Fibroblast of skin of left quadriceps (primary cell): ENCODE results near the gene STIM2.
"Not testable (repeated sequence)": the region's sequence is repeated elsewhere in the genome, so short reads cannot be mapped to it uniquely, and the experiment has no call there.

Experiments
- DNase-seq, 2 experiments: peaks; one replicate each; pipeline ENCODE4 v3.0.0-alpha.2; 2013; ENCODE audit warnings: low read depth in 2 of 2

The STIM2 gene

GRCh38 chr4:27001398-27002164 lies 140.9 kb downstream of the STIM2 start:
- DNase-seq = no peak

- DNase-seq = peak; percentile 12 to 29
Measured at GRCh38 chr4:27003642-27004113, 143.0 kb downstream of the STIM2 start.

DNA sequence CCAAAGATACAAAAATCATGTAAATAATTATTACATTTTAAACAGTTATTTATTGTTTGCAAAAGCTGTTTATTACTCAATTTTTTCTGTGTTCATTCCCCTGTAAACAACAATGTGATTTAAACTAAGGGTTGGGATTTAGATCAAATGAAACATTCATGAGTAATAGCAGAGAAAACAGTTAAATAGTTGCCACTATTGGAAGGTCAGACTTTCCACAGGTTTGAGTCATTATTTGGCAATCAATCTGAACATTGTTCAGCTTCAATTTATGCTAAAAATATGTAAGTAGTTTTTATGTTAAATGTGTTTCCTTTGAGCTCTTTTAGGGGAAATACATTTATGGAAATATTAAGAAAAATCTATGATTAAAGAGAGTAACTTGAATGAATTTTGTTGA lies 144.9 kb downstream of the STIM2 start:
- peak; percentile 34 to 43 for DNase-seq

DNA sequence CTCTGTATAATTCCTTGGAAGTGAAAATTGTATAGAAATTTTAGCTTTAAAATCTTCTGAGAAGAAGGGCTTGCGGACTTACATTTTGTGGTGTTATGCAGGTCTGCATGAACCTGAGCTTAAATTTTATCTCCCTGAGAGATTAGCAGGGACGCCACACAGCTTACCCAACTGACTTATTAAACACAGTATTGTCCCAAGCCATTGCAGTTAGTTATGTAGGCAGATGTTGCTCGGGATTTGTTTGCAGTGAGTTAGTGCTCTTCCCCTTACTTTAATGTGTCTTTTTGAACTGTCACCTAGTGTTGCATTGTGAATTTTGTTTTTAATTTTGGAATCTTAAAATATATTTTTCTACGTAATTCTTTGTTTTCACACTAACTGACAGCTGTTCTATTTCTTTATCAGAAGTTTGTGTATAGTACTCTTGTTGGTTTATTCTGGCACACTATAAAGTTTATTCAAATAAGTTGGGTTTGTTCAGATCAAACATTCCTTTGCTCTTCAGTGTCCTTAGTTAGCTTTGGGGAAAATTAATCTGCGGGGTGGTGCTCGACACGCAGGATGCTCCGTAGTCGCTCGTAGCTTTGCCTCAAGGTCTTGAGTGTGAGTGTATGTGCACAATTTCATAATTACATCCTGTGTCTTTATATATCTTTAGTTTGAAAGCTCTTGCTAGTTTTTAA lies 145.4 kb downstream of the STIM2 start:
- no peak for DNase-seq

GRCh38 chr4:27006646-27007045 lies 146.0 kb downstream of the STIM2 start:
- no peak for DNase-seq

DNA sequence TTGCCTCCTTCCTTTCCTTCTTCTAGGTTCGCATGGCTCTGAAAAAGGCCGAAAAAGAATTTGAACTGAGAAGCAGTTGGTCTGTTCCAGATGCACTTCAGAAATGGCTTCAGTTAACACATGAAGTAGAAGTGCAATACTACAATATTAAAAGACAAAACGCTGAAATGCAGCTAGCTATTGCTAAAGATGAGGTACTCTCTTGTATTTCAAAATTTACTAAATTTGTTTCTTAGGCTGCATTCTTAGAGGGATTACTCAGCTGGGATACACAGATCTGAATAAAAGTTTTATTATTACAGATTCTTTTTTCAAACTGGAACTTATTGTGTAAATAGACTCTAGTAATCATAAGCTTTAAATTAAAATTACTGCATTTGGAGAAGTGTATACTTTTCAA lies 146.9 kb downstream of the STIM2 start:
- peak in 1 of 2 experiments; percentile 9 for DNase-seq

- no peak for DNase-seq
Measured at GRCh38 chr4:27008679-27009078, 148.0 kb downstream of the STIM2 start.

- no peak for DNase-seq
Measured at GRCh38 chr4:27009539-27009938, 148.9 kb downstream of the STIM2 start.

GRCh38 chr4:27010334-27010940 lies 149.8 kb downstream of the STIM2 start:
- DNase-seq = peak in 1 of 2 experiments; percentile 26

DNA sequence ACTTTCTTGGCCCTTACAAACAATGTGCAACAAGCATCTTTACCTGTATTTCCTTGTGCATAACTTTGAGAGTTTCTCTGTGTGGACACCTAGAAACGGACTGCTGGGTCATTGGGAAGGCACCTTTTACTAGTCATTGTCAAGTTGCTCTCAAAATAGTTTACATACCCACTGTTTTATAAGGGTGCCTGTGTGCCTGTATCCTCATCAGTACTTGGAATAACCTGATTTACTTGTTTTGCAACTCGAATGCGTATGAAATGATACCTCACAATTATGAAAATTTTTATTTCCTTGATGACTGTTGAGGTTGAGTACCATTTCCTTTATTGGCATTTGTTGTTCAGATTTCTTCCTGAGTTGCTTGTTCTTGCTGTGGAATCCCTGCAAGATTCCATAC lies 150.8 kb downstream of the STIM2 start:
- DNase-seq = no peak

- no peak for DNase-seq
Measured at GRCh38 chr4:27013012-27013411, 152.4 kb downstream of the STIM2 start.

DNA sequence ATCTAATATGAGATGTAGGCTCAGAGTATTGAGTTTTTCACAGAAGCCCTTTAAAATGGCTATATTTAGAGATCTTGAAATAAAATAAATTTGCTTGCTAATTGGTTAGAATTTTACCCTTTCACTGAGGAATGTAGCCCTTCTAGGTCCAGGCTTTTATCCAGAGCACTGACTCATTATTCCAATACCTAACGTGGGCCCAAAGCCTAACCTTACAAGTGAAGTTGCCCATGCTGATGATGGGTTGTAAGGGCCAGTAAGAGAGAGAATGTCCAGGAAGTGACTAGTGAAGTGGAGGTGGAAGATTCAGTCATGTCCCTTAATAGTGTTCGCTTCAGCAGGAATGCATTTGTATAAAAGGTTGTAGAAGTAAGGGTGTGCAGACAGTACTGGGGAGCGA lies 155.9 kb downstream of the STIM2 start:
- no peak for DNase-seq

GRCh38 chr4:27017623-27018022 lies 157.0 kb downstream of the STIM2 start:
- DNase-seq = no peak

- no peak for DNase-seq
Measured at GRCh38 chr4:27018076-27018475, 157.4 kb downstream of the STIM2 start.

DNA sequence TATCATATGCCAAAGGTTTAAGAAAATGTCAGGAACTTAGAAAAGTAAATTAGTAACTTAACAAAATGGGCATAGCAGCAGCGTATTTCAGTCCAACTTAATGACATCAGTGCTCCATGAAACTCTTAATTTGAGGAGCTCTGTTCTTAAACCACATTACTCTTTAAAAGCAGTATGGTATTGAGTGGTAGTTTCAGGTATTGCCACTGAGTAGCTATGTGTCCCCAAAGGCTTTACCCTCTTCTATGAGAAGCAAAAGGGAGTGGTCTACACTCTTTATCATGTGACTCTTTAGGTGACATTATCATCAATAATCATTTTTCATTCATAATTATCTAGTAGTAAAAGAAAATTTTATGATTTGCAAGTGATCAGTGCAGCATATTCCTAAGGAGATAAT lies 158.3 kb downstream of the STIM2 start:
- DNase-seq = no peak

GRCh38 chr4:27019766-27020165 lies 159.1 kb downstream of the STIM2 start:
- no peak for DNase-seq

GRCh38 chr4:27020203-27020602 lies 159.6 kb downstream of the STIM2 start:
- no peak for DNase-seq

GRCh38 chr4:27020603-27021002 lies 160.0 kb downstream of the STIM2 start:
- no peak for DNase-seq

DNA sequence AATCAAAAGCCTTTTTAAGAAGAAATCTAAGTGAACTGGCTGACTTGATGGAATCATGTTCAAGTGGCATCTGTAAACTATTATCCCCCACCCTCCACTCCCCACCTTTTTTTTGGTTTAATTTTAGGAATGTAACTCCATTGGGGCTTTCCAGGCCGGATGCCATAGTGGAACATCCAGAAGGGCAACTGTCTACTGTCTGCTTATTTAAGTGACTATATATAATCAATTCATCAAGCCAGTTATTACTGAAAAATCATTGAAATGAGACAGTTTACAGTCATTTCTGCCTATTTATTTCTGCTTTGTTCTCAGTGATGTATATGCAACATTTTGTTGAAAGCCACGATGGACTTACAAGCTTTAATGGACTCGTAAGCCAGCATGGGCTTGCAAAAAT lies 162.3 kb downstream of the STIM2 start:
- no peak for DNase-seq

GRCh38 chr4:27023366-27023765 lies 162.7 kb downstream of the STIM2 start:
- DNase-seq = no peak

DNA sequence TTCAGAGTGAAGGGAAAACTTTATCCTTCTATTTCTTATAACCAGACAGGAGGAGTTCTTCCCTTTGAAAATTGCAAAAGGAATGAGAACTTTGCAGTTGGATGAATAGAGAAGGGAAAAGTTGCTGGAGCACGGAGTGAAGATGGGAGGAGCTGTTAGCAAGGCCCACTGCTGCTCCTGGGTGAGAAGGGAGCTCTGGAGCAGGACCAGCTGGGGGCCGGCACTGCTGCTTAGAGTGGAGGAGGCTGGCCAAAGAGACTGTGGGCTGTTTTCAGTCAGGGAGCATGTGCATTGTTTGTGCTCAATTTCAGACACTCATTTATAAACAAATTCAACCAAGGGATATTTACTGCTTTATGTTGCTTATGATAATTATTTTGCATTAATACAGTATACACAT lies 164.2 kb downstream of the STIM2 start:
- DNase-seq = no peak

DNA sequence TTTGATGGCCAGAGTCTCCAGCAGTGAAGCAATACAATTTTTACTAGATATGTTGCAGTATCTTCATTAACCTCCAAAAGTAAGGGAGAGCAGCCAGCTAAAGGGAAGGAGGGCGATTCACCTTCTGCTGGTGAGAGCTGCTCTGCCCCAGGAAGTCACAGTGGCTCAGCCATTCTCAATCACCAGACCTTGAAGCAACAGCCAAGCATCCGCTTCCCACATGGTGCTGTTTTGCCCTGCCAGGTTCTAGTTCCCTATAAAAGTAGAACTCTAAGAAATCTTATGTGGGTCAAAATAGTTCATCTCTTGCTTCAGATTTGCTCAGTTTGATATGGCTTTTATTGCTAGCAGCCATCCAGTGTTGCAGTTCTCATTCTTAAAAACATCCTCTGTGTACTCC lies 166.8 kb downstream of the STIM2 start:
- DNase-seq = no peak

DNA sequence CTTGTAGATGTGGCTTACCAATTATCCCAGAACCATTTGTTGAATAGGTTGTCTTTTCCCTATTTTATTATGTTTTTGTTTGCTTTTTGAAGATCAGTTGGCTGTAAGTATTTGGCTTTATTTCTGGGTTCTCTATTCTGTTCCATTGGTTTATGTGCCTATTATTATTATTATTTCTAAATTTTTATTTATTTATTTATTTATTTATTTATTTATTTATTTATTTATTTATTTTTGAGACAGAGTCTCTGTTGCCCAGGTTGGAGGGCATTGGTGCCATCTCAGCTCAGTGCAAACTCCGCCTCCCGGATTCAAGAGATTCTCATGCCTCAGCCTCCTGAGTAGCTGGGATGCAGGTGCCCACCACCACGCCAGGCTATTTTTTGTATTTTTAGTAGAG lies 174.5 kb downstream of the STIM2 start:
- not testable (repeated sequence) for DNase-seq
